Measurements from ENCODE around the gene SNX30.

Gene SNX30

GRCh38 chr9:112764837-112765236 lies 14.3 kb downstream of the SNX30 start:
- no peak overlapping the region for H2AFZ ChIP-seq (ENCODE audit: low read length)
- no peak overlapping the region for H3K4me2 ChIP-seq (ENCODE audit: low read length)
- H3F3A ChIP-seq (ENCODE audit: insufficient read depth, low read length) = no peaks in the 10 kb centered on the region
- peaks cover 6% of the 10 kb centered on the region for H3K4me1 ChIP-seq (ENCODE audit: insufficient read depth, low read length, severe bottlenecking)
- H3K79me2 ChIP-seq (ENCODE audit: insufficient read depth, low read length) = 0 out of 2 replicates have a peak, but pooled peaks cover 4% of the 10 kb centered on the region
- no peaks in the 10 kb centered on the region for H3K27me3 ChIP-seq (ENCODE audit: insufficient read depth, low read length)
- H3K4me3 ChIP-seq (ENCODE audit: low read depth, low read length, poor library complexity, severe bottlenecking) = no peak overlapping the region
- H3K27ac ChIP-seq (ENCODE audit: low read depth, low read length, poor library complexity, severe bottlenecking) = no peak overlapping the region
- no peaks in the 10 kb centered on the region for H3K9me3 ChIP-seq (ENCODE audit: low read length)
- H3K9me2 ChIP-seq (ENCODE audit: low read depth, low read length) = no peaks in the 10 kb centered on the region
- no peaks in the 10 kb centered on the region for H4K20me1 ChIP-seq (ENCODE audit: insufficient read depth, low read length)
- no peak for TF ChIP-seq EZH2 (IDR thresholded peaks at IDR 0.05; ENCODE audit: borderline replicate concordance, low read length)
- no peak for TF ChIP-seq CTCF (IDR thresholded peaks at IDR 0.05; ENCODE audit: low read length)
- no peak overlapping the region for H3K9ac ChIP-seq (ENCODE audit: low read length)
- H3K36me3 ChIP-seq (ENCODE audit: insufficient read depth, low read length) = peaks cover 5% of the 10 kb centered on the region; the same call in 1 of the 2 replicates

- Histone ChIP-seq H3K9ac (ENCODE audit: low read length) (no peak overlapping the region), H3K36me3 (ENCODE audit: insufficient read depth, low read length) (peaks cover 5% of the 10 kb centered on the region; the same call in 1 of the 2 replicates), H3K79me2 (ENCODE audit: insufficient read depth, low read length) (0 out of 2 replicates have a peak, but pooled peaks cover 4% of the 10 kb centered on the region), H2AFZ (ENCODE audit: low read length) (no peak overlapping the region), H3K4me1 (ENCODE audit: insufficient read depth, low read length, severe bottlenecking) (peaks cover 2% of the 10 kb centered on the region), H3K9me3 (ENCODE audit: low read length) (no peaks in the 10 kb centered on the region), H3K4me2 (ENCODE audit: low read length) (no peak overlapping the region), H4K20me1 (ENCODE audit: insufficient read depth, low read length) (no peaks in the 10 kb centered on the region), H3K27me3 (ENCODE audit: insufficient read depth, low read length) (no peaks in the 10 kb centered on the region), H3K27ac (ENCODE audit: low read depth, low read length, poor library complexity, severe bottlenecking) (no peak overlapping the region), H3K4me3 (ENCODE audit: low read depth, low read length, poor library complexity, severe bottlenecking) (no peak overlapping the region), H3K9me2 (ENCODE audit: low read depth, low read length) (no peaks in the 10 kb centered on the region), H3F3A (ENCODE audit: insufficient read depth, low read length) (no peaks in the 10 kb centered on the region)
- TF ChIP-seq EZH2 (IDR thresholded peaks at IDR 0.05; ENCODE audit: borderline replicate concordance, low read length) = no peak
- TF ChIP-seq CTCF (IDR thresholded peaks at IDR 0.05; ENCODE audit: low read length) = no peak
Observed at GRCh38 chr9:112765281-112765680, 14.7 kb downstream of the SNX30 start.

DNA sequence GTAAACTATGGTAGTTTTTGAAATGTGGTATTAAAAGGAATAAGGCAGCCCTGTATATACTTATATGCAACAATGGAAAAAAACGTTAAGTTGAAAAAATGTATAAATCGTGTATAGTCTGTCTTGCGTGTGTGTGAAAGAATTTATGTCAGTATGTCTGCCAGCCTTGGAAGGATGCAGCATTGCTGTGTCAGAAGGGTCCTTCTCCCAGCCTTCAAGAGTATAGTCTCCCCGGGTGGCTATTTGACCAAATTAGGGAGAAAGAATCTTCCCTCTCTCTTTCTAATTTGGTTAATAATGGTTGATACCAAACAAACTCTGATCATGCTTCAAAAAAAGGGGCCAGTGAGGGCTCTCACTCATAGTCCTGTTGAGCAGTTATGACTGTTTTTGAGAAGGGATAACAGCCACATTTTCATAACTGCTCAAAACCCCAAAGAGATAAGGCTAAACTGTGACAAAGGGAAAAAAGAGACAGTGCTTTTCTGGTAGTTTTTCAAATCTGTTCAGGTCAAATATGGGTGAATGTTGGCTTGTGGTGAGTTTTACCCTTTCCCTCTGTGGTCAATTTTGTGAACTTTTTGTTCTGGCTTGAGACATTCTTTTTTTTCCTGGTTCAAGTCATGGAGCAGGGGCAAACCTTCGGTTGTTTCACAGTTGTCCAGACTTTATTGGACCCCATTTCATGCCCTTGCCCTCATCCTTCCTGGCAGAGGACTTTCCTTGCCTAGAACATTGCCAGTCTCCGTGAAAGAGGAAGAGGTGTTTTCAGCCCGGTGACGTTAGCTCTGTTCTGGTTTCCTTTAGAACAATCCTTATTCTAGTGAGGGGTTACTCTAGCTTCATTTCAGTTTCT lies 21.0 kb downstream of the SNX30 start:
- H3K27ac ChIP-seq (ENCODE audit: low read depth, low read length, poor library complexity, severe bottlenecking) = no peak overlapping the region
- no peaks in the 10 kb centered on the region for H3K27me3 ChIP-seq (ENCODE audit: insufficient read depth, low read length)
- peak overlapping the region; percentile 7; the same call in 1 of the 2 replicates for H3K4me2 ChIP-seq (ENCODE audit: low read length)
- H4K20me1 ChIP-seq (ENCODE audit: insufficient read depth, low read length) = peaks cover 4% of the 10 kb centered on the region; the same call in 1 of the 2 replicates
- 0 out of 2 replicates have a peak, but pooled peaks cover 3% of the 10 kb centered on the region for H3K79me2 ChIP-seq (ENCODE audit: insufficient read depth, low read length)
- no peak overlapping the region for H3K9ac ChIP-seq (ENCODE audit: low read length)
- TF ChIP-seq EZH2 (IDR thresholded peaks at IDR 0.05; ENCODE audit: borderline replicate concordance, low read length) = no peak
- TF ChIP-seq CTCF (IDR thresholded peaks at IDR 0.05; ENCODE audit: low read length) = no peak
- H2AFZ ChIP-seq (ENCODE audit: low read length) = no peak overlapping the region
- peaks cover 5% of the 10 kb centered on the region; the same call in 1 of the 2 replicates for H3K36me3 ChIP-seq (ENCODE audit: insufficient read depth, low read length)
- peaks cover 15% of the 10 kb centered on the region for H3K4me1 ChIP-seq (ENCODE audit: insufficient read depth, low read length, severe bottlenecking)
- H3F3A ChIP-seq (ENCODE audit: insufficient read depth, low read length) = no peaks in the 10 kb centered on the region
- H3K9me3 ChIP-seq (ENCODE audit: low read length) = no peaks in the 10 kb centered on the region
- H3K9me2 ChIP-seq (ENCODE audit: low read depth, low read length) = no peaks in the 10 kb centered on the region
- H3K4me3 ChIP-seq (ENCODE audit: low read depth, low read length, poor library complexity, severe bottlenecking) = no peak overlapping the region
